Activated T-helper 9 cell treated with anti-CD3 and anti-CD28 coated beads, Interleukin-2, amount 50 U/mL, for 16 hours (primary cell): ENCODE measurements around the gene PPP2R3B.
"Not testable (repeated sequence)": the region's sequence is repeated elsewhere in the genome, so short reads cannot be mapped to it uniquely, and the experiment has no call there.

Source experiments
- DNase-seq: peaks from one replicate; pipeline ENCODE4 v3.0.0-alpha.2; 2020; ENCODE audit warnings: low read depth

The PPP2R3B gene

GRCh38 chrX:405149-405548 is 18.4 kb upstream of the PPP2R3B start:
- DNase-seq = no peak

GRCh38 chrX:404656-405055 is 17.9 kb upstream of the PPP2R3B start:
- DNase-seq = no peak

- no peak for DNase-seq
Measured at GRCh38 chrX:402857-403256, 16.1 kb upstream of the PPP2R3B start.

GRCh38 chrX:400258-400657 is 13.6 kb upstream of the PPP2R3B start:
- DNase-seq = no peak

GRCh38 chrX:397575-397974 is 10.9 kb upstream of the PPP2R3B start:
- no peak for DNase-seq

- no peak for DNase-seq
Measured at GRCh38 chrX:394830-395229, 8.1 kb upstream of the PPP2R3B start.

- DNase-seq = no peak
Measured at GRCh38 chrX:392575-392846, 5.8 kb upstream of the PPP2R3B start.

- DNase-seq = no peak
Measured at GRCh38 chrX:391717-392574, 5.2 kb upstream of the PPP2R3B start.

- DNase-seq = no peak
Measured at GRCh38 chrX:390459-390858, 3.8 kb upstream of the PPP2R3B start.

GRCh38 chrX:389021-389441 is 2.3 kb upstream of the PPP2R3B start:
- DNase-seq = no peak

GRCh38 chrX:387729-388128 is 1.0 kb upstream of the PPP2R3B start:
- no peak for DNase-seq

- peak; percentile 22 for DNase-seq
Measured at GRCh38 chrX:386239-386767, 404 bp downstream of the PPP2R3B start.

GRCh38 chrX:385736-386135 is 971 bp downstream of the PPP2R3B start:
- not testable (repeated sequence) for DNase-seq

GRCh38 chrX:384861-385260 is 1.8 kb downstream of the PPP2R3B start:
- DNase-seq = no peak

- no peak for DNase-seq
Measured at GRCh38 chrX:378443-378842, 8.3 kb downstream of the PPP2R3B start.

GRCh38 chrX:376206-376605 is 10.5 kb downstream of the PPP2R3B start:
- DNase-seq = not testable (repeated sequence)

GRCh38 chrX:375181-376036 is 11.3 kb downstream of the PPP2R3B start:
- no peak for DNase-seq

GRCh38 chrX:374596-374995 is 12.1 kb downstream of the PPP2R3B start:
- DNase-seq = no peak

- DNase-seq = no peak
Measured at GRCh38 chrX:373641-374471, 12.9 kb downstream of the PPP2R3B start.

- DNase-seq = no peak
Measured at GRCh38 chrX:372856-373640, 13.7 kb downstream of the PPP2R3B start.

- DNase-seq = no peak
Measured at GRCh38 chrX:371907-372306, 14.8 kb downstream of the PPP2R3B start.
